Body of pancreas (tissue), 4 donors: Measurements from ENCODE around the gene PARP1. TPM values are rescaled to one million over a fixed set of nuclear protein-coding genes. Genes with fewer than 3 reads are reported as not detected.

Source experiments
- ATAC-seq: fragments of 150-250 bp; one replicate; pipeline ENCODE4 v1.9.1; 2016
- DNase-seq, 4 donors: peaks; one replicate each; pipeline ENCODE4 v3.0.0-alpha.2; 2019
- H3K27ac ChIP-seq, 4 donors: fragments of 200-600 bp; sonication (generic); 1 replicate in 3 of 4; 2 replicates in 1 of 4; pipeline versions ENCODE4 v1.5.1 to v1.6.1; 2016 to 2019; ENCODE audit warnings: mild to moderate bottlenecking in 1 of 4, mixed read lengths in 1 of 4, moderate library complexity in 1 of 4
- H3K27me3 ChIP-seq, 2 donors: fragments of 200-600 bp; sonication (generic); one replicate each; pipeline ENCODE4 v1.6.0; 2016; ENCODE audit warnings: mild to moderate bottlenecking in 1 of 2
- H3K36me3 ChIP-seq, 2 donors: fragments of 200-600 bp; sonication (generic); replicated peaks in 1 of 2; 2 replicates each; pipeline ENCODE4 v1.5.1; 2016; ENCODE audit warnings: low read depth in 2 of 2; ENCODE audit not compliant: insufficient read depth in 1 of 2
- H3K4me1 ChIP-seq: fragments of 200-600 bp; sonication (generic); one replicate; pipeline ENCODE4 v1.6.0; 2016
- H3K4me3 ChIP-seq, 2 donors: fragments of 200-600 bp; sonication (generic); 1 replicate in 1 of 2; 2 replicates in 1 of 2; pipeline ENCODE4 v1.5.1; 2016 to 2019
- H3K9me3 ChIP-seq, 3 donors: fragments of 200-600 bp; sonication (generic); 1 replicate in 2 of 3; 2 replicates in 1 of 3; pipeline ENCODE4 v1.5.1; 2016
- POLR2A ChIP-seq, 3 donors: fragments of 450-650 bp; IDR thresholded peaks; one replicate each; pipeline ENCODE4 v1.6.1; 2016; ENCODE audit warnings: antibody characterized with exemption in 3 of 3, mild to moderate bottlenecking in 2 of 3
- WGBS, 2 donors: methylation state at CpG; one replicate each; pipeline ENCODE4 v1.1.5; 2017; 5-methylcytosine and 5-hydroxymethylcytosine counted together
- intact Hi-C: fragments of 100-400 bp; cut with DNase I; formaldehyde crosslinking; loops from one replicate; pipeline ENCODE4 v1.15.1; 2023
- total RNA-seq, 2 donors: library from RNA; depleted of rRNA; stranded (reverse); fragments of >200 nt; gene quantifications; one replicate each; pipeline ENCODE4 v1.1.0, GENCODE V29; 2016
- TF ChIP-seq, protein P1 (sequence below), 7 experiments: fragments of 450-650 bp in 4 of 7; fragments of 200-600 bp in 3 of 7; sonication (generic) in 3 of 7; IDR thresholded peaks; one replicate each; pipeline ENCODE4 v1.5.1; 2016 to 2019; ENCODE audit warnings: antibody characterized with exemption in 7 of 7

The PARP1 gene
- total RNA-seq, 2 donors from 2014 or later: 56.3 to 72.8 TPM

DNA sequence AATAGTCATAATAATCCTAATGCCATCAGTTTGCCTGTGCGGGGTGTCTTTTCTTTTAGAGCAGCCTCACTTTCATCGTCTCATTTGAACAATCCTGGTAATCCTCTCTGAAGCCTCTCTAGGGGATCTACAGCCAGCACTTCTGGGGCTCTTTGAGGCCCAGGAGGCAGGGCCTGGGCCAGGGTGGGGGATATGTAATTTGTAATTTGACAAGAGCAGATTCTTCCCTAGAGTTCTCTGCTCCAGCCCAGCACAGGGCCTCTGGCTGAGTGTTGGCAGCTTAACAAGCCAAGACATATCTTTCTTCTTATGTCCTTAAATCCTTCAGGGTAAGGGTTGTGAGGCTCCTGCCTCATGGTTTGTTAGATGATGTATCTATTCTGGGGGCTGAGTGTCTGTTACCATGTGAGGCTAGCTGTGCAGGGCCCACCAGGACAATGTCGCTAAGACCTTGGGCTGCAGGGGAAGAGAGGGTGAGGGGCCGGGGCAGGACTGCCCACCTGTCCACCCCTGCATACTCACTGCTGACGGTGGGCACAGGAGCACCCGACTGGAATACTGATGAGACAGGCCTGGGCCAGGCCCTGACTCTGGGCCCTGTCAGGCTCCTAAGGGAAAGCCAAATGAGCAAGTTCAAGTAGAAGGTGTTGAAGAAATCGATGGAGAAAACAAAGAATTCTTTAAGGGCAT is 45.3 kb upstream of the PARP1 start:
- TF ChIP-seq, protein P1, sequence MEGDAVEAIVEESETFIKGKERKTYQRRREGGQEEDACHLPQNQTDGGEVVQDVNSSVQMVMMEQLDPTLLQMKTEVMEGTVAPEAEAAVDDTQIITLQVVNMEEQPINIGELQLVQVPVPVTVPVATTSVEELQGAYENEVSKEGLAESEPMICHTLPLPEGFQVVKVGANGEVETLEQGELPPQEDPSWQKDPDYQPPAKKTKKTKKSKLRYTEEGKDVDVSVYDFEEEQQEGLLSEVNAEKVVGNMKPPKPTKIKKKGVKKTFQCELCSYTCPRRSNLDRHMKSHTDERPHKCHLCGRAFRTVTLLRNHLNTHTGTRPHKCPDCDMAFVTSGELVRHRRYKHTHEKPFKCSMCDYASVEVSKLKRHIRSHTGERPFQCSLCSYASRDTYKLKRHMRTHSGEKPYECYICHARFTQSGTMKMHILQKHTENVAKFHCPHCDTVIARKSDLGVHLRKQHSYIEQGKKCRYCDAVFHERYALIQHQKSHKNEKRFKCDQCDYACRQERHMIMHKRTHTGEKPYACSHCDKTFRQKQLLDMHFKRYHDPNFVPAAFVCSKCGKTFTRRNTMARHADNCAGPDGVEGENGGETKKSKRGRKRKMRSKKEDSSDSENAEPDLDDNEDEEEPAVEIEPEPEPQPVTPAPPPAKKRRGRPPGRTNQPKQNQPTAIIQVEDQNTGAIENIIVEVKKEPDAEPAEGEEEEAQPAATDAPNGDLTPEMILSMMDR (IDR thresholded peaks at IDR 0.05): no peak
- no peak for TF ChIP-seq POLR2A (IDR thresholded peaks at IDR 0.05)
- no peak overlapping the region for H3K4me3 ChIP-seq
- no peak for DNase-seq
- H3K27me3 ChIP-seq: no peaks in the 10 kb centered on the region
- no peaks in the 10 kb centered on the region for H3K36me3 ChIP-seq
- H3K27ac ChIP-seq: no peak overlapping the region
- H3K9me3 ChIP-seq: no peaks in the 10 kb centered on the region
- no peak for ATAC-seq
- no peaks in the 10 kb centered on the region for H3K4me1 ChIP-seq
- WGBS, 2 donors: 81 to 88% methylated on average over 6 to 7 of the region's 7 CpGs
- intact Hi-C loops: no loop called here

GRCh38 chr1:226450688-226451087 is 42.8 kb upstream of the PARP1 start:
- no peaks in the 10 kb centered on the region for H3K36me3 ChIP-seq
- H3K9me3 ChIP-seq: no peaks in the 10 kb centered on the region
- H3K27ac ChIP-seq: no peak overlapping the region
- H3K4me3 ChIP-seq: no peak overlapping the region
- no peak for DNase-seq
- ATAC-seq: no peak
- intact Hi-C loops: no loop called here
- 60 to 67% methylated on average over 2 of the region's 2 CpGs for WGBS, 2 donors
- H3K27me3 ChIP-seq: no peaks in the 10 kb centered on the region
- H3K4me1 ChIP-seq: no peaks in the 10 kb centered on the region
- TF ChIP-seq, protein P1 (IDR thresholded peaks at IDR 0.05): no peak
- TF ChIP-seq POLR2A (IDR thresholded peaks at IDR 0.05): no peak

DNA sequence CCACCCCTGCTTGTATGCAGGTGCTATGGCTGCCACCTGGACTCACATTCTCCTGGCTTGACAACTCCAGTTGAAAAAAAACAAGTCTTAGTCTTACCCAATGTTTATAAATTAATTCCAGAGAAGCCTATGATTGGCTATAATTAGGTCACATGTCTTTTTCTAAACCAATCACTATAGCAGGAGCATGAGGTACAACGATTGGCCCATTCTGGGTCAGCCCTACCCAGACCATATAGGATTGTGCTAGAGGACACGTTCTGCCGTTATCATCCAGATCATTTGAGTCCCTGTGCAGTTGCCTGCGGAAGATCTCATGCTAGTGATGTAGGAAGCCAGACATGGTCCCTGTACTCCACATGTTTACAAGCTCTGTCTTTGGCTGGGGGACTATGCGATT is 41.9 kb upstream of the PARP1 start:
- Histone ChIP-seq H3K27ac (no peak overlapping the region), H3K9me3 (no peaks in the 10 kb centered on the region), H3K4me3 (no peak overlapping the region), H3K27me3 (no peaks in the 10 kb centered on the region), H3K36me3 (no peaks in the 10 kb centered on the region), H3K4me1 (no peaks in the 10 kb centered on the region)
- DNase-seq: no peak
- no peak for TF ChIP-seq POLR2A (IDR thresholded peaks at IDR 0.05)
- TF ChIP-seq, protein P1 (IDR thresholded peaks at IDR 0.05): no peak
- WGBS, 2 donors: 69 to 74% methylated on average over 5 of the region's 5 CpGs
- no peak for ATAC-seq
- intact Hi-C loops: no loop called here

- intact Hi-C loops: no loop called here
- DNase-seq: no peak
- Histone ChIP-seq H3K36me3 (no peaks in the 10 kb centered on the region), H3K27me3 (no peaks in the 10 kb centered on the region), H3K4me3 (no peak overlapping the region), H3K4me1 (no peaks in the 10 kb centered on the region), H3K27ac (no peak overlapping the region), H3K9me3 (no peaks in the 10 kb centered on the region)
- no peak for ATAC-seq
- WGBS, 2 donors: 61 to 81% methylated on average over 4 of the region's 4 CpGs
- TF ChIP-seq POLR2A (IDR thresholded peaks at IDR 0.05): no peak
- TF ChIP-seq, protein P1 (IDR thresholded peaks at IDR 0.05): no peak
These were observed 40.2 kb upstream of the PARP1 start for GRCh38 chr1:226447932-226448665.
